CD14-positive monocyte (primary cell): ENCODE measurements around the gene IPPK. TPM values are rescaled to one million over a fixed set of nuclear protein-coding genes. Genes with fewer than 3 reads are reported as not detected.

Source experiments
- DNase-seq, 3 donors: peaks; one replicate each; pipeline ENCODE4 v3.0.0-alpha.2; 2011 to 2022
- H2AFZ ChIP-seq: 2 replicates; pipeline ENCODE4 v1.6.0; 2012; ENCODE audit warnings: mild to moderate bottlenecking, low read depth, low read length, inconsistent platforms; ENCODE audit not compliant: insufficient read depth, poor library complexity, severe bottlenecking
- H3K27ac ChIP-seq, 2 donors: 1 replicate in 1 of 2; 2 replicates in 1 of 2; pipeline ENCODE4 v1.5.1; 2012 to 2013; ENCODE audit warnings: low read length in 2 of 2, control low read depth in 1 of 2, inconsistent platforms in 1 of 2, low read depth in 1 of 2, mild to moderate bottlenecking in 1 of 2
- H3K27me3 ChIP-seq, 2 donors: one replicate each; pipeline versions ENCODE4 v1.6.0 to v1.6.1; 2011 to 2013; ENCODE audit warnings: low read length in 2 of 2; ENCODE audit not compliant: control insufficient read depth in 2 of 2, insufficient read depth in 2 of 2
- H3K36me3 ChIP-seq, 2 donors: replicated peaks in 1 of 2; 1 replicate in 1 of 2; 2 replicates in 1 of 2; pipeline versions ENCODE4 v1.5.1 to v1.6.1; 2012 to 2013; ENCODE audit warnings: low read length in 2 of 2, control low read depth in 1 of 2, inconsistent platforms in 1 of 2, mild to moderate bottlenecking in 1 of 2; ENCODE audit not compliant: insufficient read depth in 2 of 2, control insufficient read depth in 1 of 2
- H3K4me1 ChIP-seq, 2 donors: 1 replicate in 1 of 2; 2 replicates in 1 of 2; pipeline versions ENCODE4 v1.5.1 to v1.6.1; 2012 to 2013; ENCODE audit warnings: low read length in 2 of 2, control low read depth in 1 of 2, inconsistent platforms in 1 of 2, mild to moderate bottlenecking in 1 of 2, moderate library complexity in 1 of 2; ENCODE audit not compliant: insufficient read depth in 2 of 2, control insufficient read depth in 1 of 2
- H3K4me2 ChIP-seq: replicated peaks from 2 replicates; pipeline ENCODE3; 2012; ENCODE audit warnings: low read length, moderate library complexity, mild to moderate bottlenecking; ENCODE audit not compliant: poor library complexity, severe bottlenecking; ENCODE audit errors: extremely low read depth
- H3K4me3 ChIP-seq, 3 experiments: fragments of 200-600 bp in 1 of 3; sonication (generic) in 1 of 3; replicated peaks in 1 of 3; 1 replicate in 2 of 3; 2 replicates in 1 of 3; pipeline ENCODE4 v1.5.1; 2011 to 2013; ENCODE audit warnings: low read length in 3 of 3, mild to moderate bottlenecking in 3 of 3, control low read depth in 2 of 3, low read depth in 2 of 3, inconsistent platforms in 1 of 3, moderate library complexity in 1 of 3
- H3K79me2 ChIP-seq: 2 replicates; pipeline ENCODE4 v1.6.0; 2012; ENCODE audit warnings: mild to moderate bottlenecking, control low read depth, inconsistent platforms, low read length, moderate library complexity; ENCODE audit not compliant: insufficient read depth
- H3K9ac ChIP-seq: 2 replicates; pipeline ENCODE4 v1.6.0; 2017; ENCODE audit warnings: low read length, mild to moderate bottlenecking; ENCODE audit not compliant: insufficient read depth, poor library complexity, severe bottlenecking
- H3K9me3 ChIP-seq, 2 donors: replicated peaks in 1 of 2; 1 replicate in 1 of 2; 2 replicates in 1 of 2; pipeline versions ENCODE4 v1.5.1 to v1.6.1; 2012 to 2013; ENCODE audit warnings: low read length in 2 of 2, control low read depth in 1 of 2; ENCODE audit not compliant: control insufficient read depth in 1 of 2, insufficient read depth in 1 of 2
- H4K20me1 ChIP-seq: 2 replicates; pipeline ENCODE4 v1.6.0; 2012; ENCODE audit warnings: mild to moderate bottlenecking, low read length, control low read depth, moderate library complexity; ENCODE audit not compliant: insufficient read depth
- H3K27ac Mint-ChIP-seq, 7 donors: one replicate each; pipeline ENCODE4 v1.8.0; 2020; ENCODE audit warnings: mild to moderate bottlenecking in 7 of 7, mixed read lengths in 7 of 7, moderate library complexity in 6 of 7, inconsistent platforms in 2 of 7
- H3K27me3 Mint-ChIP-seq, 3 donors: one replicate each; pipeline ENCODE4 v1.8.0; 2021 to 2022; ENCODE audit warnings: low read depth in 3 of 3, mild to moderate bottlenecking in 3 of 3, mixed read lengths in 3 of 3, moderate library complexity in 3 of 3, inconsistent platforms in 1 of 3
- H3K36me3 Mint-ChIP-seq, 2 donors: one replicate each; pipeline ENCODE4 v1.8.0; 2020; ENCODE audit warnings: mixed read lengths in 2 of 2, inconsistent platforms in 1 of 2, mild to moderate bottlenecking in 1 of 2
- H3K4me1 Mint-ChIP-seq: one replicate; pipeline ENCODE4 v1.8.0; 2020; ENCODE audit warnings: mild to moderate bottlenecking, mixed read lengths
- H3K4me3 Mint-ChIP-seq, 2 donors: one replicate each; pipeline ENCODE4 v1.8.0; 2020; ENCODE audit warnings: mild to moderate bottlenecking in 2 of 2, mixed read lengths in 2 of 2, moderate library complexity in 1 of 2
- H3K9me3 Mint-ChIP-seq, 7 donors: one replicate each; pipeline ENCODE4 v1.8.0; 2020 to 2022; ENCODE audit warnings: mixed read lengths in 7 of 7, mild to moderate bottlenecking in 6 of 7, moderate library complexity in 6 of 7, inconsistent platforms in 2 of 7
- CTCF ChIP-seq: fragments of 200-600 bp; IDR thresholded peaks from one replicate; pipeline ENCODE4 v1.8.0; 2022; ENCODE audit warnings: antibody characterized with exemption, mild to moderate bottlenecking
- WGBS: methylation state at CpG from one replicate; pipeline ENCODE4 v1.1.5; 2013; ENCODE audit warnings: missing lambda C conversion rate; ENCODE audit not compliant: insufficient coverage; 5-methylcytosine and 5-hydroxymethylcytosine counted together
- intact Hi-C, 2 donors: fragments of 100-400 bp; cut with micrococcal nuclease; formaldehyde crosslinking; loops; one replicate each; pipeline versions ENCODE4 v1.15.0 to v1.15.1; 2023
- polyA plus RNA-seq, 3 donors: library from polyadenylated mRNA; depleted of rRNA in 1 of 3; unstranded in 2 of 3; stranded (reverse) in 1 of 3; fragments of 300-500 nt in 2 of 3; fragments of >200 nt in 1 of 3; fragmentation: Illumina TruSeq in 2 of 3; gene quantifications; 1 replicate in 2 of 3; 2 replicates in 1 of 3; pipeline ENCODE4 v1.2.3, GENCODE V29; 2012 to 2021

Gene IPPK
- polyA plus RNA-seq, 3 donors: 1.9 to 11.6 (median 3.2) TPM

- no peak overlapping the region for H3K4me3 ChIP-seq
- Mint-ChIP-seq H3K27ac (no peak overlapping the region), H3K27me3 (peaks cover 0 to 3% (median 0%) of the 10 kb centered on the region in 3 donors), H3K4me3 (no peak overlapping the region), H3K4me1 (no peaks in the 10 kb centered on the region), H3K9me3 (peaks cover 3 to 21% (median 10%) of the 10 kb centered on the region in 7 donors), H3K36me3 (peaks cover 16 to 22% of the 10 kb centered on the region in 2 donors)
- intact Hi-C loops: no loop called here
- peaks cover 6 to 14% of the 10 kb centered on the region in 2 donors for H3K9me3 ChIP-seq
- no peak for DNase-seq
- H3K27me3 ChIP-seq: no peaks in the 10 kb centered on the region
- no peak overlapping the region for H2AFZ ChIP-seq
- H4K20me1 ChIP-seq: no peaks in the 10 kb centered on the region
- no peak overlapping the region for H3K9ac ChIP-seq
- no peak overlapping the region for H3K27ac ChIP-seq
- H3K36me3 ChIP-seq: peaks cover 9 to 17% of the 10 kb centered on the region in 2 donors
- no peak overlapping the region for H3K4me2 ChIP-seq
- TF ChIP-seq CTCF: no peak
- no peaks in the 10 kb centered on the region for H3K4me1 ChIP-seq
- no CpG with 5 or more reads among the region's 2 CpGs for WGBS
- no peaks in the 10 kb centered on the region for H3K79me2 ChIP-seq
Observed at GRCh38 chr9:92607088-92607487, 62.8 kb downstream of the IPPK start.

DNA sequence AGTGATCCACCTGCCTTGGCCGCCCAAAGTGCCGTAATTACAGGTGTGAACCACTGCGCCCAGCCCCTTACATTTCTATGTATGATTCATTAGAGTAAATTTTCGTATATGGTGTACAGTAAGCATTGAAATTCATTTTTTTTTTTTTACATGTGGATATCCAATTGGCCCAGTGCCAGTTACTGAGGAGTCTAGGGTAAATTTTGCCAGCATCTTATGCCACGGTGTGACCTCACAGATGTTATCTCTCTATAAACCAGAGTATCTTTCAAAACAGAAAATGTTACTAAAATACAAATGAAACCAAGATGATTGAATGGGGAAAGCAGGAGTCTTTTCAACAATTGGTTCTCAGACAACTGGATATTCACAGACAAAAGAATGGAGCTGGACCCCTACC, 64.7 kb downstream of the IPPK start:
- H3K9me3 Mint-ChIP-seq: peaks cover 3 to 21% (median 10%) of the 10 kb centered on the region in 7 donors
- H3K36me3 ChIP-seq: no peaks in the 10 kb centered on the region
- H3K4me1 Mint-ChIP-seq: no peaks in the 10 kb centered on the region
- DNase-seq: no peak
- H3K27ac ChIP-seq: no peak overlapping the region
- no peak overlapping the region for H2AFZ ChIP-seq
- no peaks in the 10 kb centered on the region for H3K79me2 ChIP-seq
- no peak overlapping the region for H3K9ac ChIP-seq
- TF ChIP-seq CTCF: no peak
- H3K36me3 Mint-ChIP-seq: peaks cover 0 to 4% of the 10 kb centered on the region in 2 donors
- no peaks in the 10 kb centered on the region for H4K20me1 ChIP-seq
- peaks cover 6 to 14% of the 10 kb centered on the region in 2 donors for H3K9me3 ChIP-seq
- H3K4me3 ChIP-seq: no peak overlapping the region
- no CpG with 5 or more reads among the region's 5 CpGs for WGBS
- peaks cover 0 to 2% (median 0%) of the 10 kb centered on the region in 3 donors for H3K27me3 Mint-ChIP-seq
- no peak overlapping the region for H3K4me2 ChIP-seq
- no peak overlapping the region for H3K4me3 Mint-ChIP-seq
- H3K4me1 ChIP-seq: no peaks in the 10 kb centered on the region
- no peak overlapping the region for H3K27ac Mint-ChIP-seq
- intact Hi-C loops: no loop called here
- H3K27me3 ChIP-seq: no peaks in the 10 kb centered on the region
